Subcutaneous adipose tissue (tissue), 4 donors: ENCODE measurements around the gene COL6A5. TPM values are rescaled to one million over a fixed set of nuclear protein-coding genes. Genes with fewer than 3 reads are reported as not detected.

Experiments
- total RNA-seq, 4 donors: library from RNA; depleted of rRNA; stranded (reverse); fragments of >200 nt; gene quantifications; one replicate each; pipeline ENCODE4 v1.1.0, GENCODE V29; 2016
- TF ChIP-seq, protein P1 (sequence below): fragments of 450-650 bp; IDR thresholded peaks from one replicate; pipeline ENCODE4 v1.5.1; 2016; ENCODE audit warnings: low read depth, mild to moderate bottlenecking, control low read depth, antibody characterized with exemption, moderate library complexity

Gene COL6A5
- total RNA-seq, 4 donors from 2014 or later: not detected

DNA sequence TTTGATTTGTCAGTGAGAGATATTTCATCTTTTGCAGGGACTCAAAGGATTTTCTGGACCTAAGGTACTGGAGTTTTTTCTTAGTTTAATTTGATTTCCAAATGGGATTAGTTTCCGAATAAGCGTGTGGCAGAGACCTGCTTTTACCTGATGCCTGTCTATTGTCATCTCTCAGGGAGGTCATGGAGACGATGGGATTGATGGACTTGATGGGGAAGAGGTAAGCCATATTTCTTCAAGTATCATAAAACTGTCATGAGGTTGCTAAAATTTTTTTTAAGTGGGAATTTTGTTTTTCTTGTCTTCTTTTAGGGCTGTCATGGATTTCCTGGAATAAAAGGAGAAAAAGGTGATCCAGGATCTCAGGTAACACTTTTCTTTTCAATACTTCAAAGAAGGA, 60.5 kb downstream of the COL6A5 start:
- TF ChIP-seq, protein P1, sequence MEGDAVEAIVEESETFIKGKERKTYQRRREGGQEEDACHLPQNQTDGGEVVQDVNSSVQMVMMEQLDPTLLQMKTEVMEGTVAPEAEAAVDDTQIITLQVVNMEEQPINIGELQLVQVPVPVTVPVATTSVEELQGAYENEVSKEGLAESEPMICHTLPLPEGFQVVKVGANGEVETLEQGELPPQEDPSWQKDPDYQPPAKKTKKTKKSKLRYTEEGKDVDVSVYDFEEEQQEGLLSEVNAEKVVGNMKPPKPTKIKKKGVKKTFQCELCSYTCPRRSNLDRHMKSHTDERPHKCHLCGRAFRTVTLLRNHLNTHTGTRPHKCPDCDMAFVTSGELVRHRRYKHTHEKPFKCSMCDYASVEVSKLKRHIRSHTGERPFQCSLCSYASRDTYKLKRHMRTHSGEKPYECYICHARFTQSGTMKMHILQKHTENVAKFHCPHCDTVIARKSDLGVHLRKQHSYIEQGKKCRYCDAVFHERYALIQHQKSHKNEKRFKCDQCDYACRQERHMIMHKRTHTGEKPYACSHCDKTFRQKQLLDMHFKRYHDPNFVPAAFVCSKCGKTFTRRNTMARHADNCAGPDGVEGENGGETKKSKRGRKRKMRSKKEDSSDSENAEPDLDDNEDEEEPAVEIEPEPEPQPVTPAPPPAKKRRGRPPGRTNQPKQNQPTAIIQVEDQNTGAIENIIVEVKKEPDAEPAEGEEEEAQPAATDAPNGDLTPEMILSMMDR: no peak

DNA sequence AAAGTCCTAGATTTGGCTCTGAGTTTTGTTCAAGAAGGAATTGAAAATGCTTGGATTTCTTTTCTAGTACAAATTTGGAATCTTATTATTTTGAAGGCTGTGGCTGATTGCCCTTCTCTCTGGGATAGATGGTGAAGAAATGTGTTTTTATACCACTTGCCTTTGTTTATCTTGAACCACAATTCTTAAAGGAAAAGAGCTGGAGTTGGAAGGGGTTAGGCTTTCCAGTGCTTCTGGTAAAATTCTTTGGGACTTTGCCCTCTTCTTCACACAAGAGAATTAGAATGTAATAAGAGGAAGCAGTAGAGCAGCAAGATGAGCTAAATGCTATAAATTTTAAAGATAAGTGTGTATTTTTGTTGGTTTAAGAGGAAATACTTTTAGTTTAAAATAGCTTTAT, 65.8 kb downstream of the COL6A5 start:
- TF ChIP-seq, protein P1: no peak

DNA sequence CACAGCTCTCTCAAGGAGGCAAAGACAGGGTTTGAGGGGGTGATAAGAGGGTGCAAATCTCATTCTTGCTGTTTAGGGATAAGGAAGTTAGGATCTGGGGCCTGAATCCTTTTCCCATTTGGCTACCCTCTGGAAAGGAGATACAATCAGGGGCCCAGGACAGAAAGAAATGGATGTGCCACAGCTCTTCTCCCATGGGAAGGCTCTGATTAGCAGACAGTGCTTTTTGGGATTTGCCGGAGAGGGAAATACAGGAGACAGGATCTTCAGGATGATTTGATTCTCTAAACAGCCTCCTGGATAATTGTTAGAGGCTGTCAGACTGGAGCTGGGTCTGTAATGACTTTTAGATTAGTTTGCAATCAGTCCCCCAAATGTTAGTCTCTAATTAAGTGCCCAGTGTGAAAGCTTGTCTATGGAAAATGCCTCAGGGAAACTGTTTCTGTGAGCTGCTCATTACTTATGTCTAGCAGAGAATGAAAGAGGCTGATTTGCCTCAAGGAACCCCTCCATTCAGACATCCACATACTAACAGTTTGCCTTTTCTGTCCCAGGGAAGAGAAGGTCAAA, 67.6 kb downstream of the COL6A5 start:
- TF ChIP-seq, protein P1: no peak

DNA sequence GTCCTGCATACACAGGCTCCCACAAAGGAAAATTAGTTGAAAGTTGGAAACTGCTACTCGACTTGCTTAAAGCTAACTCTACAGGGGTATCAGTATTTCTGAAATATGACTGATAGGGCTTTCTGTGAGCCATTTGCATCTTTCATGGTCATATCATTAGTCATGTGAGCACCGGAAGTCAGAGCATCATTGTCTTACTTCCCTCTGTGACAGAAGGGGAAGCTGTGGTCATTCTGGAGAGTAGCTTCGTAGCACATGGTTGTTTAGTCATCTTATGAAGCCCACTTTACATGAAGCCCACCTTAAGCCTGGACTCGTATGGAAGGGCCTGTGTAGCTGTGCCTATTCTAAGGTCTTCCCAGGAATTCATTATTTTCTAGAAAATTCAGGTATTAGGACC, 69.0 kb downstream of the COL6A5 start:
- TF ChIP-seq, protein P1: no peak

DNA sequence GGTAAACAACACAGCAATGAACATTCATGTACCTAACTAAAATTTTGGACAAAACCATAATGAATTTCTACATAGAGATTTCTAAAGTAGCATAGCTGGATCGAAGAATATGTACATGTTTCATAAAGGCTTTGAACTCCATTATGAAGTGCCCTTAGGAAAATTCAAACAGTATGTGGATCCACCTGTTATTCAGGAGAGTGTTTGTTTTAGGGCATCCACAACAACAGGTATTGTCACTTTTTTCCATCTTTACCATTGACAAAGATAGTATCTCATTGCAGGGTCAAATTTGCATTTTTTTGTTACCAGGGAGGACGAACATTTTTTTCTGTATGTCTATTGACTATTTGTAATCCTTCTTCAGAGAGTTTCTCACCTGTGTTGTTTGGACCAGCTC, 75.0 kb downstream of the COL6A5 start:
- TF ChIP-seq, protein P1: no peak

DNA sequence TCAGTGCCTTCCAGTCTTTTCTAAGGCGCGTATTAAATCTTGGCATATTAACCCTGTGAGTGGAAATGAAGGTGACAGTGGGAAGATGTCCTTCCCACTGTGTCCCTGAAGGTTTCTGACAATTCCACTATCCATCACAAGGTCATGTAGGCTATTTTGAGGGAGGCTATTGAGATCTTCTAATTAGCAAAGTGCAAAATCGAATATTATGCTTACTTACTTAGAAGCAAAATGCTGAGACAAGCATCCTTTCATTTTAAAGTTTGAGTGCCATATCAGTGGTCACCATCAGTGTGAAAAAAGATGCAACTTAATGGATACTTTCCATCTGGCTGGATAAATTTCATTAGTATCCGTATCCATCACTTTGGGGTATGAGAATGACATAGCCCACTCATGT, 77.6 kb downstream of the COL6A5 start:
- TF ChIP-seq, protein P1: no peak

DNA sequence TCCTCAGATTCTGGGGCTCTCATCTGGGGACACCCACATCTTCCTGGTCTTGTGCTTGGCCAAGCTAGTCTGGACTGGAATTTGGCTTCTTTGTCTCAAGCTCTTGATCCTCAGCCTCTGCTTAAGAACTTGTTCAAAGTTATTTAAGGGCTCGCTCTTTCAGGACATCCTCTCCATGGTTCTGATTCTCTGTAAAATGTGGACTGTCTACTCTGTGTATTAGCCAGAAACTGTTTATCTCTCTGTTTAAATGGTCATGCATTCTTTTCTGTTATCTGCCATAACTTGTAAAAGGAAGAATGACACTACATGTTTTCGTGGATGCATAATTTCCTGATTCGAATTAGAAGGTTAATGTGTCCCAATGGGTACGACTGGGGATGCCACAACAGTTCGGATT, 79.4 kb downstream of the COL6A5 start:
- TF ChIP-seq, protein P1: no peak
